CD4-positive, alpha-beta T cell treated with Interleukin-6 at 100 ng/mL for 8 hours (primary cell): Measurements from ENCODE around the gene SH2D4B.
"Not testable (repeated sequence)": the region's sequence is repeated elsewhere in the genome, so short reads cannot be mapped to it uniquely, and the experiment has no call there.

Experiments used
- DNase-seq: peaks from one replicate; pipeline ENCODE4 v3.0.0-alpha.2; 2020; ENCODE audit warnings: mixed read lengths, low spot score

Gene SH2D4B

DNA sequence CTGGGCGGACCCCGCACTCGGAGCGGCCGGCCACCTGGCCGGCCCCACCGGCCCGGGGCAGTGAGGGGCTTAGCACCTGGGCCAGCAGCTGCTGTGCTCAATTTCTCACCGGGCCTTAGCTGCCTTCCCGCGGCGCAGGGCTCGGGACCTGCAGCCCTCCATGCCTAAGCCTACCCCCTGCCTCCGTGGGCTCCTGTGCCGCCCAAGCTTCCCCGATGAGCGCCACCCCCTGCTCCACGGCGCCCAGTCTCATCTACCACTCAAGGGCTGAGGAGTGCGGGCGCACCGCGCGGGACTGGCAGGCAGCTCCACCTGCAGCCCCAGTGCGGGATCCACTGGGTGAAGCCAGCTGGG is 5.6 kb downstream of the SH2D4B start:
- DNase-seq, result not testable (repeated sequence)

DNA sequence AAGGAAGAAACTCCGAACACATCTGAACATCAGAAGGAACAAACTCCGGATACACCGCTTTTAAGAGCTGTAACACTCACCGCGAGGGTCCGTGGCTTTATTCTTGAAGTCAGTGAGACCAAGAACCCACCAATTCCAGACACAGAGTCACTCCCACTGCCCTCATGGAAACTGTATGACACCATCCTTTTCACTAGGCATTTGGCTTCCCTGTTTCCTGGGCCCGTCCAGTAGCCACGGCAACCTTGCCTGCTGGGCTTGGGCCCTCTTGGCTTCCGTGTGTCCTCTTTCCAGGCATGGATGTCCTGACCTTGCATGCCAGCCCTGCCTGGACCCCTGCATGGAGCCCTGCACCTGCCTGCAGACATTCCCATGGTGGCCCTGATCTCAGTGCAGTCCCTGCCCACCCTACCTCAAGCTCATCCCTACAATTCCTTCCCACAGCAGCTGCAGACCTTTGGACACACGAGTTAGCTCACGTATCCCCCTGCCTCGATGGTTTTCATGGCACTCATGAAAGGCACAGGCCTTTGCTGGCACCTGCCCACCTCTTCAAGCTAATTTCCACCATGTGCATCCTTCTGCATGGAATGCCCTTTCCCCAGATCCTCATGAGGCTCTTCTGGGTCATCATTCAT is 6.7 kb downstream of the SH2D4B start:
- no peak for DNase-seq

DNA sequence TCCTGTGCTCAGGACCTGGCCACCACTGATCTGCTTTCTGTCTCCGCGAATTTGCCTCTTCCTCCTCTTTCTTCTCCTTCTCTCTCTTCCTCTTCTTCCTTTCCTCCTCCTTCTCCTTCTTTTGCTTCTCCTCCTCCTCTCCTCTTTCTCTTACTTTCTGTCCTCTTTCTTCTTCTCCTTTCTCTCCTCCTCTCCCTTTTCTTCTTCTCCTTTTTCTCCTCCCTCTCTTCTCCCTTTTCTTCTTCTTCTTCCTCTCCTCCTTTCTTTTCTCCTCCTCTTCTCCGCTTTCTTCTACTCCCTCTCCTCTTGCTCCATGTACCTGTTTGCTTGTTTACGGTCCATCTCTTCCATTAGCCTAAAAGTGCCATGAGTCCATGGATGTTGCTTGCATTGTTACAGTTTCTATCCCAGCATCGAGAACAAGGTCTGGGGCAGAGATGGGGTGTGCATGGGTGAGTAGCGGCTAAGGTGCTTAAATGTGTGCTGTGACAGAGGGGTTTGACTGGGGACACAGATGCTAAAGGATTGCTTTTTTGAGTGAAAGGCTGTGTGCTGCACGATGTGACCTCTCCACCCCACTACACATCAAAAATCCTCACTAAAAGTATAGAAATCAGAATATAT is 7.7 kb downstream of the SH2D4B start:
- DNase-seq, result no peak

DNA sequence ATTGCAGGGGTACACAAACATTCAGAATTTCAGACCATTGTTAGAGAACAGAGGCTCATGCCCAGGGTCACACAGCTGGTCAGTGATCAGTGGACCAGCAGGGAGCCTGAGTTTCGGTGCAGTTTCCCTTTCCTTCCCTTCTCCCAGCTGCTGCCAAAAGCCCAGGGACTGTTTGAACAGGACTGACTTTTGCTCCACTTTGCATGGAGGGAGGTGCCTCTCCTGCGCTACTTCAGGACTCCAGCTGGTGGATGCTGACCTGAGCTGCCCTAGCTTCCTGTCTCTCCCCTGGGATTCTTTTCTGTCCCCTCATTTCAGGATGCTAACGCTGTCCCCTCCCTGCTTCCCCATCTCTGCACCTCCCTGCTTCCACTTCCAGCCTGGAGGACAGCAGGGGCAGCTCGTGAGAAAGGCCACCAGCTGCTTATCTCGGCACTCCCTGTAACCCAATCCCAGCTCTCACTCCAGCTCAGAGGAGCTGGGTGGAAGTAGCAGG is 14.5 kb downstream of the SH2D4B start:
- no peak for DNase-seq

DNA sequence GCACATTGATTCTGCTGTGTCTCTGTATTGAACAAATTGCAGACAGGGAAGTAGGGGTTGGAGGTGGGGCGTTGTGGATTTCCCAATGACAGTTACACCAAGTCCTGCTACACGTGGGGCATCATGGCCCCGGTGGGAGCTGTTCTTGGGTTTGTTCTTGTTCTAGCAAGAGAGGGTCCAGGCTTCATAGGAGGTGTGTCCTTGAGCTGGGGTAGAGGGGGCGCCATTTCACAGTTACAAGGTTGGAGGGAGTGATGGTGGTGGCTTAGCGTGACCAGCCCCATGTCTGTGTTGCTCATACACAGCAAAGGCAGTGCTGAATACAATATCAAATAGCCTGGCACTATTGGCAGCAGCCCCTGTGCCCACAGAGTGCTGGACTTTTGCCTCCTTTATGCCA is 15.7 kb downstream of the SH2D4B start:
- no peak for DNase-seq

DNA sequence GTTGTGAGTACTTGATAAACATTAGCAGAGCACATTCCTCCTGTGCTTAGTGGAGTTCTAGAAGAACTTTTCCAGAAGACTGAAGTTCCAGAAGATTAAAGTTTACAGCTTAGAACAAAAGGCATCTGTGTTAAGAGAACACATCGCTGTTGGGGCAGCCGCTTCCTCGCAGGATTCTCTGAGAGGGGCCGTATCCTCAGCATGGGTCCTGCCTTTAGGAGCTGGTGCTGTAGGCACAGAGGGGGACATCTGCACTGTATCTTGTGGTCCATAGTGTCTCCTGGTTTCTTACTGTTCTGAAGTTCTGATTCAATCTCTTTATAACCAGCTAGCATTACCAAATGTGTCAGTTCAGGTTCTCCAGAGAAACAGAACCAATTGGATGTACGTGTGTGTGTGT is 16.3 kb downstream of the SH2D4B start:
- DNase-seq, result no peak

DNA sequence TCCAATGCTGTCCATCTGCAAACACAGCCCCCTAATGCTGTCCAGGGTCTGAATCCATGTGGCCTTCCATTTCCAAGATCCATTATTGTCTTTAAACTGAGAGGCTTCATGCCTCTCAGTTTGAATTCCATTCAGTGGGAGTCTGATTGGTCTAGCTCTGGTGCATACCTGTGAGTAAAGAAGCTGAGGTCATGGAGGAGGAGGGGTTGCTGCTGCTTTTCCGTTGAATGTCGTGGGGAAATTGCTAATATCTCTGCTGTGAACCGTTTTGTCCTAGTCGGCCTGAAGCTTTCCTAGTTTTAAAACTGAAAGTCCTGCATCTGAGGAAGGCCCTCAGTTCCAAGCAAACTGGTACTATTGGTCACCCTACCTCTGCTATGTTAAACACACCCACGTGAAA is 17.7 kb downstream of the SH2D4B start:
- DNase-seq, result no peak

DNA sequence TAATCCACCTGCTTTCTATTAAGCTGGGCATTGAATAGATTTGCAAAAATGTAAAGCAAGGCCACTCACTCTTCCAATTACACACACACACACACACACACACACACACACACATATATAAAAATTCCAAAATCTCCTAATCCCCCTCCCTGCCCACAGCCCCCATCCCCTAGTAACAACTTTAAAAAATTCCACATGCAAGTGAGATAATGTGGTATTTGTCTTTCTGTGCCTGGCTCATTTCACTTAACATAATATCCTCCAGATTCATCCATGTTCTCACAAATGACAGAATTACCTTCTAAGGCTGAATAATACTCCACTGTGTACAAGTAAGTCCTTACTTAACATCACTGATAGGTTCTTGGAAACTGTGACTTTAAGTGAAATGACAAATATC is 24.2 kb downstream of the SH2D4B start:
- DNase-seq, result no peak

DNA sequence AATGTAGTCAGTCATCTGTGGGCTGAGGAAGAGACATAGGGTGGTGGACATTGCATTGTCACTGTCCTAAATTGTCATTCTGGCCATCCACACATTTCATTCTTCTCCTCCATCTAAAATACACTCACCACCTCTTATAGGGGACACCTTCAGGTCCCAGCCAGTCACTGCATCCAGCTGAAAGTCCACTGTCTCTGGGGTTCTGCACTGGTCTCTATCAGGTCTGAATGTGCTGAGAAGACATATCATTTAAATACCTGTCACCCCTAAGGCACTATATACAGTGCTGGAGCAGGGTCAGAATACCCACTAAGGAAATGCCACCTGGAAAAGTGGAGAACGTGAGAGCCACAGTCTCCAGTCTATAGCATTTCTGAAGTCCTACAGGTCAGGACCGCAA is 29.6 kb downstream of the SH2D4B start:
- DNase-seq, result no peak

DNA sequence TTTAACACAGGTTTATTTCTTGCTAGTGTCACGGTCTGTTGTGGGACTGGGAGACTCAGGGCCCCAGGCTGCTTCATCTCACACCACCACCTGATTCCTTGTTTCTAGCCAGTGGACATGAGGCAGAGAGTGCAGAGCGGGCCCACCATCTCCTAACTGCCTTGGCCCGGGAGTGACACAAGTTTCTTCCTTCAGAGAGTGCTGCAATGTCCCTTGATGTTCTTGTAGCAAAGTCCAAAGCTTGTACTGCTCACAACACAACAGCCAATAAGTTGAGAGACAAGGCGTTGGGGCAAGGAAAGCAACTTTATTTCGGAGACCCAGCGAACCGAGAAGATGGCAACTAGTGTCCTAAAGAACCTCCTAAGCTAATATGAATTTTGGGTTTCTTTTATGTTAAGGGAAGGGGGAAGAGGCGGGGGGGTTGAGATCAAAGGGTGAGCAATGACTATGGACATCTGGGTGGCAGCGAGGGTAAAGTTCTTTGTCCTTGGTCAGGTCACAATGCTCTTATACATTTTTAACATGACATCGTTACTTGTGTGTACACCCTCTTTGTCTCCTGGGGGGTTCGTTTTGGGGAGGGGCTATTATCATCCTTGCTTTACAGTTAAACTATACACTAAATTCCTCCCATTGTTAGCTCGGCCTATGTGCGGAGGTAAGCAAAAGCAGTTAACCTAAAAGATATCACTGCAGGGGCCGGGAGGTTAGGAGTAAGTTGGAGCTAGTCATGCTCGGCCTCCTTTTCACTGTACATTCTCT is 31.6 kb downstream of the SH2D4B start:
- DNase-seq, result no peak

DNA sequence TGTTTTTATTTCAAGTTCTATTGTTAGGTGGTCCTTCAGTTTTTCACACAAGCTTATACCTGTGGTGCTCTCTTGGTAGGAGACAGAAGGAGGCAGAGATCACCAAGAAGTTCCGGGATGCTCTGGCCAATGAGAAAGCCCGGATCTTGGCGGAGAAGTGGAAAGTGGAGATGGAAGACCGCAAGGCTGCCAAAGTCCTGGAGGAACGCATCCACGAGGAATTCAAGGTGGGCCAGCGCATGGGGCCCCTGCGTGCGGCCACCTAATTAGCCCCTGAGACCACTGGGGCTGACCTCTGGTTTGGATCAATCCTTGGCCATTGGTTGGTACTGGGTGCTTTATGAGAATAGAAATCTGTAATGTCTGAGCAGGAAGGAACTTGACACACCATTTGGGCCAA is 33.6 kb downstream of the SH2D4B start:
- no peak for DNase-seq

DNA sequence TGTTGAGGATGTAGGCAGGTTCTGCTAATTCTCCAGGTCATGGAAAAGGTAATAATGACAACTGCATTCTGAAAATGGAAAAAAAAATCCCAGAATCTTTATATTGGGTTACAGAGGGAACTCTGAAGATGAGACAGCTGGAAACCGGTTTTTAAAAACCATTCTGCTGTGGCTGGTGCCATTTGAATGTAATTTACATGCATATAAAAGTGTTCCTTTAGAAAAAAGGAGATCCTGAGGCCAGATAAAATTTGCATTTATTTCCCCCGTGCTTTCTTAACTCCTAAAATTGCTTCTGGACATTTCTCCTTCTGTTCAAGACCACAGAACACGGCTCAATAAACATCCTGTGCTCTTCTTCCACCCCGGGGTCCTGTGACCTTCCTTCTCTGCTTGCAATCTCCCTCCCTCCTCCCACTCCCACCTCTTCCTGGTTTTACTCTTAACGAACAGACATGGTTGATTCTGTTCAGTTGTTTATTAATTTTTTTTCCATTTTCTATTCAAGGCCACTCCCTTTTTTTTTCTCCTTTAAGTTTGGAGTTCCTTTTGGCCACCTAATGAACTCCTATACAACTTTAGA is 41.6 kb downstream of the SH2D4B start:
- DNase-seq, result no peak

DNA sequence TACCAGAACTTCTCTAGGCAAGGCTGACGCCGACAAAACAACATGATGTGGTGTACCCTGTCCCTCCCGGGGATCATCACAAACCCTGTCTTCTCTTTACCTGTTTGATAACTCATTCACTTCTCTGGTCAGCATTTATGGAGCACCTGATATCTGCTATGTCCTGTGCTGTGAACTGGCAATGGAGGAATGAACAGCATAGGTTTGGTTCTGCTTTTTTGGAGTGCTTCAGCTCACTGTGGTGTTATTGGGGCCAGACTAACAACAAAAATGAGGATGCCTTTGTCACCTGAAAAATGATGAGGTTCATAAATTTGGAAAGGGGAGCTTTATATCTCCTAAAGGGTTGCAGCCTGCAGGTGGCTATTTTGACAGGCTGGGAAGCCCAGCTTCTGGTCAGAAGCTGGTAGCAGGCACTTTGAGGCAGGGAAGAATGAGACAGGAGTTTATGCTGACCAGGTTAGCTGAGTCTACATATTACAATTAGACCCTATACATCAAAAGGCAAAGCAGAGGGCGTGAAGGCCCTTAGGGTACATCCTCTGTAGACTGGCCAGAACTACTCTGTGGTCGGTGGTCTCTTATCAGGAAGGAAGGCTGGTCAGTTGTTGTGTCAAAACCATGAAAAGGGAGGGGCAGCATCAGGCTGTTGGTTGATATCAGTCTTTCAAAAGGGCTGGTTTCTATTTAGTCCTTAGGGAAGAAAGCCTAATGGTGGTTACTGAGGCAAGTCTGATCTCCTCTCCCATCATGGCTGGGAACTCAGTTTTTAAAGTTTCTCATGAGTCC is 42.3 kb downstream of the SH2D4B start:
- DNase-seq, result no peak

DNA sequence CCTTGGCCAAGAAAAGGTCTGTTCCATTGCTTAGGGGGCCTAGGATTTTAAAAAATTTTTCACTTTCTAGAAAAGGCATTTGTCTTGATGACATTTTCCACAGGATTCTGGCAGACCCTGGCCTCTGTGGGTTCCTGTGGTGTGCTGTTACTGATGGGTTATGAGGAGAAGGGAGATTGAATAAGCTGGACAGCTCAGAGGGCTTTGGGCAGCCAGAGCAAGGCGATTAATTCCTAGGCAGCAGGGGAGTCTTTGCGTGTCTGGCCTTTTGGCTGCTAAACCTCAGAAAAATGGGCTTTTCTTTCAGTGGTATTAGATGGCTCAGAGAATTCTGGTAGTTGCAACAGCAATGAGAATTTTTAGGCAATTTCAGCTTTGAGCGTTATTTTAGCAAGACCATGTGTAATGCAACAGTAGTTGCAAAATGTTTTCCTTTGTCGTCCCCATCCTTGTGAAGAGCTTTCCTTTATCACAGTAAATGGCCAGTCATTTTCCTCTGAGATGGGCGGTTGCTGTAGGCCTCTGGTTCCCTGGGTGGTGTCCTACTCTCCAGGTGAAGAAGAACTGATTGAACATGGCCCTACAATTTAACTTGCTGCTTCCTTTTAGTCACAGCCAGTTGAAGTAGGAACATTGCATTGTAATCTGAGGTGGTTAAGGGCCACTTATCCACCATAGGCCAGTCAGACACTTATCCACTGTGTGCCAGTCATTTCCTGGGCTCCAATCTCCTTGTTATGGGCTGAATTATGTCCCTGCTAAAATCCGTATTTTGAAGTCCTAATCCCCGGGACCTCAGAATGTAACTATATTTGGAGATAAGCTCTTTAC is 43.2 kb downstream of the SH2D4B start:
- no peak for DNase-seq

DNA sequence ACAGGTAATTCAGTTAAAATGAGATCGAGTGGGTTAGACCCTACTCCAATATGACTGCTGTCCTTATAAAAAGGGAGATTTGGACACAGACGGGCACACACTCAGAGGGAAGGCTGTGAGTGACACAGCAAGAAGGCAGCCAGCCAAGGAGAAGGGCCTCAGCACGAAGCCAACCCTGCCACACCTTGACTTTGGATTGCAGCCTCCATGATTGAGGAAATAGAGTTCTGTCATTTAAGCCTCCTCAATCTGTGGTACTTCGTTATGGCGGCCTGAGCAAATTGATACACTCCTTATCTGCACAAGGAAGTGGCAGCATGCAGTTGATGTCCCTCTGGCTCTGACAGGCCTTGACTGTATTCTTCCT is 43.8 kb downstream of the SH2D4B start:
- no peak for DNase-seq

DNA sequence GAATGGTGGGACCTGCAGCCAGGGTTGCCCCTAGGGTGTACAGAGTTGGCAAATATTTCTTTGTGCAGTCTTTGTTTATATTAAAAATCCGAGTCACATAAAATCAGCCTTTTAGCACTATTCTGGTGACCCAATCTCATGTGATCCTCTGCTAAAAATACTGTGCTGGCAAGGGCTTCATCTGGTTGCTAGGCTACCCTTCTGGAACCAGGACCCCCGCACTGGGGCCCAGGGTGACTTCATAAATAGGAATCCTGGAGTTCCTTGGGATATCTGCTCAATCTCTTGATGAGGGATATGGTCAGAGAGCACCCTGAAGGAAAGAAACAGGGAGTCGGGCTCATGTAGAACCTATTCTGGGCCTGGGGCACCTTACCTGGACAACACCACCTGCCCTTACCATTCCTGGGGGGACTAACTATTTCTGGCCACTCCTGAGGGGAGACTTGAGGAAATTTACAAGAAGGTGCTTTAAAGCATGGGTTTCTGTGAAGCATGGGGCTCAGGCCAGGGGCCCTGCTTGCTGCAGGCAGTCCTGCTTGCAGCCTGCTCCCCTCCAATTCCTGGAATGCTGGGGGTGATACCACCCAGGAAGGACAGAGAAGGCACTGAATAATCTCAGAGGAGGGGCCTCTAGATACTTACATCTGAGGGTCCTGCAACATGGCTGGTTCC is 44.7 kb downstream of the SH2D4B start:
- no peak for DNase-seq

DNA sequence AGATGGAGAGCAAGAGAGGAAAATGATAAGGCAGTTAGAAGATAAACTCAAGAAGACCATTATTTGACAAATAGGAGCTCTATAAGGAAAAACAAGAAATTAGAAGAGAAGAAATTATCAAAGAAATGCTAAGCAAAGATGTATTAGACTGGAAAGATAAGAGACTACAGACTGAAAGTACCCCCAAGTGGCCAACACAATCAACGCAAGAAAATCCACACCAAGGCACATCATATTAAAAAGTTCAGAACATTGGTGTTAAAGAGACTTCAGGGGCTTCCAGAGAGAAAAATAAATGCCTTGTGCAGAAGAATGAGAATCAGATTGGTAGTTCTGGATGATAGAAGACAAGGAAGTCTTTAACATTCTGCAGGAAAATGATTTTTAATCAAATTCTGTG is 46.0 kb downstream of the SH2D4B start:
- no peak for DNase-seq

DNA sequence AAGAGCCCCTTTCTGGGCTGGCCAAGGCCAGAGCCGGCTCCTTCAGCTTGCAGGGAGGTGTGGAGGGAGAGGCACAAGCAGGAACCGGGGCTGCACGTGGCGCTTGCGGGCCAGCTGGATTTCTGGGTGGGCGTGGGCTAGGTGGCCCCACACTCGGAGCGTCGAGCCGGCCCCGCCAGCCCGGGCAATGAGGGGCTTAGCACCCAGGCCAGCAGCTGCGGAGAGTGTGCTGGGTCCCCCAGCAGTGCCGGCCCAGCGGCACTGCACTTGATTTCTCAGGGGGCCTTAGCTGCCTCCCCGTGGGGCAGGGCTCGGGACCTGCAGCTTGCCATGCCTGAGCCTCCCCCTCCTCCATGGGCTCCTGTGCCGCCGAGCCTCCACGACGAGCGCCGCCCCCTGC is 48.1 kb downstream of the SH2D4B start:
- DNase-seq, result no peak

DNA sequence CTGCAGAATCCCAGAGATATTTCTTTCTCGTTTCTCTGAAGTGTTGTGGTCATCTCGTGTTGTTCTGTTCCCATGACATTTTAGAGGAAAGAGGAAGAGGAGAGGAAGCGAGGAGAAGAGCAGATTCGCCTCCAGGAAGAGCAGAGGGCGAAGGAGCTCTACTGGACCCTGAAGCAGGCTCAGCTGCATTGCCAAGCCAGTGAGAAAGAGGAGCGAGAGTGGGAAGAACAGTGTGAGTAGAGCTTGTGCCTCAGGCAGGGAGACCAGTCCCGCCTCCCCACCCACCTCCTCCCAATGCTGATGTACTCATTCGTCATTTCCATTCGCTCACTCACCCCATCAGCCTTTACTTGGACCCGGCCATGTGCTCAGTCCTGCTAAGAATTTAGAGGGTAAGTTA is 50.8 kb downstream of the SH2D4B start:
- DNase-seq, result no peak

DNA sequence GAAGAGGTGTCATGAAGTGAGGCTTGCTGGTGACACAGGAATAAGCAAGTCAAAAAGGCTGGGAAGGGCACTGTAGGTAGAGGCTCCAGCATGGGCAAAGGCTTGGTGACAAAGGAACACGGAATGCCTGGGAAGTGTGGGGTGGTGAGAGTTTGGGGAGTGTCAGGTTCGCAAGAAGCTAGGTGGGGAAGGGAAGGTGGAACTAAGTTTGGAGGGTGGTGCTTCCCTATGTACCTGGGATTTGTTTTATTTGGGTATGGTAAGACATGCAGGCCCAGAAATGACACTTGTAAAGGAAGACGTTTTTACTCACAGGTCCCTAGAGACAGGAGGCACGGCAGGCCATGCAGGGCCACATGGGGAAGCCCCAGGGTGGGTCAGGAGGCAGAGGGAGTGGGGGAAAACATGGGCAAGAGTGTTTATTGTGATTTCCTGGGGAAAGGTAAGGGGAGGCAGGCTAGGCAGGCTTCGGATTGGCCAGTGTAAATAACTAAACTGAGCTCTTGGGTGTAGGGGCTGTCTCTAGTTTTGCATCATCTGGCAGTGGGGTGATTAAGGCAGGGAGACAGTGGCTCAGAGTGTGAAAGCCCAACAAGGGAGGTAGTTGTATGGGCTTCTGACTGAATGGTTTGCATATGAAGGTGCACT is 52.1 kb downstream of the SH2D4B start:
- DNase-seq, result no peak
